D721Med (cell line): Measurements from ENCODE around the gene ISL1.

Experiments used
- DNase-seq: peaks from one replicate; pipeline ENCODE4 v3.0.0; 2011; ENCODE audit warnings: low spot score; ENCODE audit not compliant: insufficient read length
- FAIRE-seq: peaks from 2 replicates; lab custom pipeline; 2011; peaks lifted over from hg19 to GRCh38; lab: Jason Lieb, UNC
- TF ChIP-seq, protein P1 (sequence below): IDR thresholded peaks from 2 replicates; pipeline ENCODE4 v1.5.1; 2012; ENCODE audit warnings: mild to moderate bottlenecking, control low read depth; ENCODE audit not compliant: insufficient read depth; ENCODE audit errors: missing control alignments

ISL1 gene

DNA sequence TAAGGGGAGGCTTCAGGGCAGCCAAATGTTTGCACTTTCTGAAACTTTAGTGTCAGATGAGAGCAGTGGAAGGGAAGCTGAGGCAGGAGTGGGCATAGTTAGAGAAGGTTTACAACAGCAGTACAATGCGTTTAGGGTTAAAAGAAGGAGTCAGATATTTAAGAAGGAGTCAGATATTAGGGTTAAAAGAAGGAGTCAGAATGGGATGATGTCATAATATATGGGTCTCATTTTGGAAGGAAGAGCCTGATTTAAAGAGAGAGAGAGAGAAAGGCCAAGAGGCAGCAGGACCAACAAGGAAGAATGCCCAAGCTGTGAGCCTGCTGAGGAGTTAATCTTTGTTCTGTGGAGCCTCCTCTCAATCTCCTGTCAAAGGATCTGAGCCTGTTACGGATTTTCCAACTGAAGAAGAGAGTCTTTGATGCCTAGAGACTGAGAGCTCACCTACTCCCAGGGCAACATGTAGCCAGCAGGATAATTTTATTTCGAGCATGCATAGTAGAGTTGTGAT, 9.5 kb downstream of the ISL1 start:
- FAIRE-seq (no peak), DNase-seq (no peak)
- TF ChIP-seq, protein P1, sequence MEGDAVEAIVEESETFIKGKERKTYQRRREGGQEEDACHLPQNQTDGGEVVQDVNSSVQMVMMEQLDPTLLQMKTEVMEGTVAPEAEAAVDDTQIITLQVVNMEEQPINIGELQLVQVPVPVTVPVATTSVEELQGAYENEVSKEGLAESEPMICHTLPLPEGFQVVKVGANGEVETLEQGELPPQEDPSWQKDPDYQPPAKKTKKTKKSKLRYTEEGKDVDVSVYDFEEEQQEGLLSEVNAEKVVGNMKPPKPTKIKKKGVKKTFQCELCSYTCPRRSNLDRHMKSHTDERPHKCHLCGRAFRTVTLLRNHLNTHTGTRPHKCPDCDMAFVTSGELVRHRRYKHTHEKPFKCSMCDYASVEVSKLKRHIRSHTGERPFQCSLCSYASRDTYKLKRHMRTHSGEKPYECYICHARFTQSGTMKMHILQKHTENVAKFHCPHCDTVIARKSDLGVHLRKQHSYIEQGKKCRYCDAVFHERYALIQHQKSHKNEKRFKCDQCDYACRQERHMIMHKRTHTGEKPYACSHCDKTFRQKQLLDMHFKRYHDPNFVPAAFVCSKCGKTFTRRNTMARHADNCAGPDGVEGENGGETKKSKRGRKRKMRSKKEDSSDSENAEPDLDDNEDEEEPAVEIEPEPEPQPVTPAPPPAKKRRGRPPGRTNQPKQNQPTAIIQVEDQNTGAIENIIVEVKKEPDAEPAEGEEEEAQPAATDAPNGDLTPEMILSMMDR = no peak

DNA sequence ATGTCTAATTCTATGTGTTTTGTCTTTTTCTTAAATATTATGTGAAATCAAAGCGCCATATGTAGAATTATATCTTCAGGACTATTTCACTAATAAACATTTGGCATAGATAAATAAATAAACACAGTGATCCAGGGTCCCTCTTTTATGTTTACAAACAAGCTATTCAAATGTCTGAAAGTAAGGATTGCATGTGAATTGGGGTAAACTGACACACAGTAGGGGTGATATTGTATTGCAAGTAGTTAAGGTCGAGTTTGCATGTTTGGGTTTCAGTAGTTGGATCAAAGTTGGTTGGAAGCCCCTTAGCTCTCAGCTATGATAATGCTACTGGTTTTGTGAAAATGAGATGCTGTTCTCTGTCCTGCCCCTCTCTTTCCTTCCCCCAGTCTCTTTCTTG, 11.4 kb downstream of the ISL1 start:
- DNase-seq (no peak), FAIRE-seq (no peak)
- TF ChIP-seq, protein P1 = no peak

DNA sequence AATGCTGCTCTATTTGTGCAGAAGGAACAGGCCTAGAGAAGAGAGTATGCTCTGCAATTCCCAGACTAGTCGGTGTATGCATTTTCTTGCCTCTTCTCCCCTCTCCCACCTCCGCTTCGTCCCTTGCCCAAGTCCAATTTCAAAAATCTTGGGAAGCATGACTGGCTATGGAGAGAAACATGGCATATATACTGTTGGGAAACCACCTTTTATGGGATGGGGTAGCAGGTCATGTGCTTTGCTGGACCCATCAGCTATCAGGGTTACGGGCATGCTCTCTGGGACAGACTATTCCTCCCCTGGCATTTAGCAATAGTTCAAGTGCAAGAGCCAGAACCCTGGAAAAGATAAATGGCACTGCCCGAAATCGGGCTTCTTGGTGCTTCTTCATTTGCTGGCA, 12.0 kb downstream of the ISL1 start:
- DNase-seq (no peak), FAIRE-seq (no peak)
- TF ChIP-seq, protein P1 = no peak

DNA sequence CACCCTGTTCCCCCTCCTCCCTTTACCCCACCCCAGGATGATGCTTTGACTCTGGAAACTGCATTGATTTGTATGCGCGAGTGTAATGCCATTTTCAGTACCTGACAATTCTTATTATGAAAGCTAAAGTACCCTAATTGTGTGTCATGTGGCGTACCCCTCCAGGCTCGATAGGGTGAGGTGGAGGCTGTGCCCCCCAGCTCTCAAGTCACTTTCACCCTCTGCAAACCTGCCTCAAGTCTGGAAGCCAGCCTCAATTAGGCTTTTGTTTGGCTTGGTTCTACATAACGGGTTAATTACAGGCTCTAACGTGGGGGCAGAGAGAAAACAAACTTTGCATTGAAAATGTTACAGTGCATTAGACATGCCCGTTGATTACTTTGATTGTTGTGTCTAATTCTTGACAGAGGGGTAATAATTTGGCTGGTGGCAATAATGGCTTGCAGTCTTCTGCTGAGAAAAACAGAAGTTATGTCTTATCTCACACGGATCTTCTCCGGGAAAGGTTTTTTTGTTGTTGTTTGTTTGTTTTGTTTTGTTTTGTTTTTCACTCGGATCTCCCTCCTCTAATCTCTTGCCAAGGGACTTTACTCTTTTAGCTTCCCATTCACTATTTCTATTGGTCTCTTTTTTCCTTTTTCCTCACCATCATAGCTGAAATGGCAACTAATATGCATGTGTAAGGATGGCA, 12.6 kb downstream of the ISL1 start:
- TF ChIP-seq, protein P1 = no peak
- FAIRE-seq = no peak
- no peak for DNase-seq

DNA sequence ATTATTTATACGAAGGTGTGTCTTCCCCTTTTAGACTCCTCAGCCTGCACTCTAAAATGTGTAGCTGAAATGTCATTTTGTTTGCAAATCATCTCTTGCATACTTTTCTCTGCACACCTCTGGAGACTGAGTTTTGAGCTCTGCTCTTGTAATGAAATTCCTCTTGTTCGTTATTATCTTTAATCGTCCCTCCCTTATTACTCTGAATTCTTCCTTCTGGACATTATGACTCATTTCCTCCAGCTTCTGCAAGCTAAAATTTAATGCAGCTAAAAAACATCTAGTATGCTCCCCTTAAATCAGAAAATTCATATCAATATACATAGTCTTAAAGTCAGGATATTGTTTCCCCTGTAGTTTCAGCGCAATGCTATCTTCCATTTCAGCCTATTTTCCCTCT, 13.5 kb downstream of the ISL1 start:
- no peak for FAIRE-seq

DNA sequence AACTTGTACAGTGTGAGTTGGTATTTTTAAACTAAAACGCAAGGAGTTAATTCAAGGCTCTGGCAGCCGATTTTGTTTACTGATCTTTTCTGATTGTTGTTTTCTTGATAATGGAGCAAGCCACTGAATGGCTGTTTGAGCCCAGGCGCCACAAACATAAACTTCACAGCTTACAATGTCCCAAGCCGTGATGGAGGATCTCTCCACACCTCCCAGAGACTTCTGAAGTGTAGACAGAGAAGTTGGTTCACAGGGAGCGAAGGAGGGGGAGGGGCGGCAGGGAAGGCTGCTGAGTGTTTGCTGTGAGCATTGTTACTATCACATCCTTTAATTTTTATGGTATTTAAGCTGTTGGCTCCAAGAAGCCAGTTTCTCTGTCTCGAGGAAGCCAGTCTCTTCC, 14.7 kb downstream of the ISL1 start:
- FAIRE-seq (no peak), DNase-seq (no peak)
- TF ChIP-seq, protein P1 = no peak

More for the DNA sequence above, 13.5 kb downstream of the ISL1 start:
- no peak for DNase-seq
- TF ChIP-seq, protein P1 = no peak
